Measurements from ENCODE around the gene HEXB.

The HEXB gene

GRCh38 chr5:74643111-74643562 is 41.9 kb upstream of the HEXB start:
- Histone ChIP-seq H3K27ac (ENCODE audit: low read length) (no peak overlapping the region), H3K36me3 (ENCODE audit: control insufficient read depth, low read depth, low read length) (no peaks in the 10 kb centered on the region), H3K4me3 (ENCODE audit: low read length) (no peak overlapping the region), H3K4me1 (ENCODE audit: control insufficient read depth, low read depth, low read length) (peaks cover 16% of the 10 kb centered on the region), H3K27me3 (ENCODE audit: control insufficient read depth, insufficient read depth, low read length) (peaks cover 35% of the 10 kb centered on the region), H3K9ac (ENCODE audit: low read length) (no peak overlapping the region), H3K9me3 (ENCODE audit: control insufficient read depth, low read depth, low read length) (no peaks in the 10 kb centered on the region)

- no peaks in the 10 kb centered on the region for H3K9me3 ChIP-seq (ENCODE audit: control insufficient read depth, low read depth, low read length)
- peaks cover 5% of the 10 kb centered on the region for H3K4me1 ChIP-seq (ENCODE audit: control insufficient read depth, low read depth, low read length)
- H3K27me3 ChIP-seq (ENCODE audit: control insufficient read depth, insufficient read depth, low read length), result peaks cover 16% of the 10 kb centered on the region
- H3K4me3 ChIP-seq (ENCODE audit: low read length), result no peak overlapping the region
- no peaks in the 10 kb centered on the region for H3K36me3 ChIP-seq (ENCODE audit: control insufficient read depth, low read depth, low read length)
- H3K27ac ChIP-seq (ENCODE audit: low read length), result peak overlapping the region; percentile 10
- no peak overlapping the region for H3K9ac ChIP-seq (ENCODE audit: low read length)
Measured at GRCh38 chr5:74647096-74647495, 37.9 kb upstream of the HEXB start.

- no peak overlapping the region for H3K4me3 ChIP-seq (ENCODE audit: low read length)
- H3K27ac ChIP-seq (ENCODE audit: low read length), result no peak overlapping the region
- no peak overlapping the region for H3K9ac ChIP-seq (ENCODE audit: low read length)
Measured at GRCh38 chr5:74648835-74649293, 36.2 kb upstream of the HEXB start.

GRCh38 chr5:74649421-74649973 is 35.5 kb upstream of the HEXB start:
- Histone ChIP-seq H3K27ac (ENCODE audit: low read length) (no peak overlapping the region), H3K9ac (ENCODE audit: low read length) (no peak overlapping the region), H3K27me3 (ENCODE audit: control insufficient read depth, insufficient read depth, low read length) (no peaks in the 10 kb centered on the region), H3K4me1 (ENCODE audit: control insufficient read depth, low read depth, low read length) (peaks cover 5% of the 10 kb centered on the region), H3K36me3 (ENCODE audit: control insufficient read depth, low read depth, low read length) (no peaks in the 10 kb centered on the region), H3K9me3 (ENCODE audit: control insufficient read depth, low read depth, low read length) (no peaks in the 10 kb centered on the region), H3K4me3 (ENCODE audit: low read length) (no peak overlapping the region)

More at GRCh38 chr5:74648835-74649293, 36.2 kb upstream of the HEXB start:
- no peaks in the 10 kb centered on the region for H3K36me3 ChIP-seq (ENCODE audit: control insufficient read depth, low read depth, low read length)
- peaks cover 5% of the 10 kb centered on the region for H3K4me1 ChIP-seq (ENCODE audit: control insufficient read depth, low read depth, low read length)
- H3K9me3 ChIP-seq (ENCODE audit: control insufficient read depth, low read depth, low read length), result no peaks in the 10 kb centered on the region
- no peaks in the 10 kb centered on the region for H3K27me3 ChIP-seq (ENCODE audit: control insufficient read depth, insufficient read depth, low read length)

GRCh38 chr5:74651710-74652109 is 33.3 kb upstream of the HEXB start:
- Histone ChIP-seq H3K9me3 (ENCODE audit: control insufficient read depth, low read depth, low read length) (no peaks in the 10 kb centered on the region), H3K9ac (ENCODE audit: low read length) (no peak overlapping the region), H3K27ac (ENCODE audit: low read length) (no peak overlapping the region), H3K36me3 (ENCODE audit: control insufficient read depth, low read depth, low read length) (no peaks in the 10 kb centered on the region), H3K4me3 (ENCODE audit: low read length) (no peak overlapping the region), H3K27me3 (ENCODE audit: control insufficient read depth, insufficient read depth, low read length) (no peaks in the 10 kb centered on the region), H3K4me1 (ENCODE audit: control insufficient read depth, low read depth, low read length) (peaks cover 5% of the 10 kb centered on the region)

GRCh38 chr5:74652576-74652975 is 32.5 kb upstream of the HEXB start:
- no peak overlapping the region for H3K27ac ChIP-seq (ENCODE audit: low read length)
- H3K4me1 ChIP-seq (ENCODE audit: control insufficient read depth, low read depth, low read length), result peaks cover 4% of the 10 kb centered on the region
- no peak overlapping the region for H3K4me3 ChIP-seq (ENCODE audit: low read length)
- H3K9ac ChIP-seq (ENCODE audit: low read length), result no peak overlapping the region
- no peaks in the 10 kb centered on the region for H3K36me3 ChIP-seq (ENCODE audit: control insufficient read depth, low read depth, low read length)
- H3K27me3 ChIP-seq (ENCODE audit: control insufficient read depth, insufficient read depth, low read length), result no peaks in the 10 kb centered on the region
- no peaks in the 10 kb centered on the region for H3K9me3 ChIP-seq (ENCODE audit: control insufficient read depth, low read depth, low read length)

GRCh38 chr5:74653991-74654390 is 31.0 kb upstream of the HEXB start:
- Histone ChIP-seq H3K4me3 (ENCODE audit: low read length) (no peak overlapping the region), H3K27me3 (ENCODE audit: control insufficient read depth, insufficient read depth, low read length) (no peaks in the 10 kb centered on the region), H3K9me3 (ENCODE audit: control insufficient read depth, low read depth, low read length) (no peaks in the 10 kb centered on the region), H3K4me1 (ENCODE audit: control insufficient read depth, low read depth, low read length) (no peaks in the 10 kb centered on the region), H3K27ac (ENCODE audit: low read length) (no peak overlapping the region), H3K36me3 (ENCODE audit: control insufficient read depth, low read depth, low read length) (no peaks in the 10 kb centered on the region), H3K9ac (ENCODE audit: low read length) (no peak overlapping the region)

- Histone ChIP-seq H3K9me3 (ENCODE audit: control insufficient read depth, low read depth, low read length) (no peaks in the 10 kb centered on the region), H3K27me3 (ENCODE audit: control insufficient read depth, insufficient read depth, low read length) (no peaks in the 10 kb centered on the region), H3K4me3 (ENCODE audit: low read length) (no peak overlapping the region), H3K27ac (ENCODE audit: low read length) (no peak overlapping the region), H3K4me1 (ENCODE audit: control insufficient read depth, low read depth, low read length) (no peaks in the 10 kb centered on the region), H3K36me3 (ENCODE audit: control insufficient read depth, low read depth, low read length) (no peaks in the 10 kb centered on the region), H3K9ac (ENCODE audit: low read length) (no peak overlapping the region)
Measured at GRCh38 chr5:74655206-74655605, 29.8 kb upstream of the HEXB start.

- Histone ChIP-seq H3K9ac (ENCODE audit: low read length) (no peak overlapping the region), H3K4me3 (ENCODE audit: low read length) (no peak overlapping the region), H3K27ac (ENCODE audit: low read length) (no peak overlapping the region), H3K9me3 (ENCODE audit: control insufficient read depth, low read depth, low read length) (no peaks in the 10 kb centered on the region), H3K27me3 (ENCODE audit: control insufficient read depth, insufficient read depth, low read length) (no peaks in the 10 kb centered on the region), H3K36me3 (ENCODE audit: control insufficient read depth, low read depth, low read length) (no peaks in the 10 kb centered on the region), H3K4me1 (ENCODE audit: control insufficient read depth, low read depth, low read length) (no peaks in the 10 kb centered on the region)
Measured at GRCh38 chr5:74655716-74656115, 29.3 kb upstream of the HEXB start.

GRCh38 chr5:74657165-74657564 is 27.9 kb upstream of the HEXB start:
- Histone ChIP-seq H3K9me3 (ENCODE audit: control insufficient read depth, low read depth, low read length) (no peaks in the 10 kb centered on the region), H3K4me3 (ENCODE audit: low read length) (no peak overlapping the region), H3K27ac (ENCODE audit: low read length) (no peak overlapping the region), H3K36me3 (ENCODE audit: control insufficient read depth, low read depth, low read length) (no peaks in the 10 kb centered on the region), H3K9ac (ENCODE audit: low read length) (no peak overlapping the region), H3K4me1 (ENCODE audit: control insufficient read depth, low read depth, low read length) (no peaks in the 10 kb centered on the region), H3K27me3 (ENCODE audit: control insufficient read depth, insufficient read depth, low read length) (no peaks in the 10 kb centered on the region)

- Histone ChIP-seq H3K9ac (ENCODE audit: low read length) (no peak overlapping the region), H3K36me3 (ENCODE audit: control insufficient read depth, low read depth, low read length) (no peaks in the 10 kb centered on the region), H3K4me1 (ENCODE audit: control insufficient read depth, low read depth, low read length) (no peaks in the 10 kb centered on the region), H3K4me3 (ENCODE audit: low read length) (no peak overlapping the region), H3K27me3 (ENCODE audit: control insufficient read depth, insufficient read depth, low read length) (no peaks in the 10 kb centered on the region), H3K27ac (ENCODE audit: low read length) (no peak overlapping the region), H3K9me3 (ENCODE audit: control insufficient read depth, low read depth, low read length) (no peaks in the 10 kb centered on the region)
Measured at GRCh38 chr5:74659172-74659571, 25.9 kb upstream of the HEXB start.

- Histone ChIP-seq H3K9me3 (ENCODE audit: control insufficient read depth, low read depth, low read length) (no peaks in the 10 kb centered on the region), H3K4me1 (ENCODE audit: control insufficient read depth, low read depth, low read length) (no peaks in the 10 kb centered on the region), H3K4me3 (ENCODE audit: low read length) (no peak overlapping the region), H3K9ac (ENCODE audit: low read length) (no peak overlapping the region), H3K27me3 (ENCODE audit: control insufficient read depth, insufficient read depth, low read length) (no peaks in the 10 kb centered on the region), H3K27ac (ENCODE audit: low read length) (no peak overlapping the region), H3K36me3 (ENCODE audit: control insufficient read depth, low read depth, low read length) (no peaks in the 10 kb centered on the region)
Measured at GRCh38 chr5:74660140-74660539, 24.9 kb upstream of the HEXB start.
